H9 (cell line): ENCODE results near the gene MYRIP. TPM values are rescaled to one million over a fixed set of nuclear protein-coding genes. Genes with fewer than 3 reads are reported as not detected.

ENCODE experiments used
- DNase-seq: peaks from one replicate; pipeline ENCODE4 v3.0.0-alpha.2; 2017
- H2AFZ ChIP-seq: one replicate; pipeline ENCODE4 v1.6.1; 2013; ENCODE audit warnings: mild to moderate bottlenecking, low read length, control low read depth, moderate library complexity
- H2AK5ac ChIP-seq: 2 replicates; pipeline ENCODE4 v1.6.1; 2013; ENCODE audit warnings: low read length, control low read depth, mixed read lengths; ENCODE audit not compliant: insufficient read length
- H2BK120ac ChIP-seq: one replicate; pipeline ENCODE4 v1.6.1; 2013; ENCODE audit warnings: low read depth, mild to moderate bottlenecking, low read length, control low read depth, inconsistent platforms; ENCODE audit not compliant: poor library complexity, severe bottlenecking
- H2BK12ac ChIP-seq: 2 replicates; pipeline ENCODE4 v1.6.1; 2013; ENCODE audit warnings: low read length, control low read depth, mixed read lengths, low read depth; ENCODE audit not compliant: insufficient read length
- H2BK15ac ChIP-seq: 2 replicates; pipeline ENCODE4 v1.6.1; 2013; ENCODE audit warnings: low read depth, low read length, control low read depth
- H2BK20ac ChIP-seq: one replicate; pipeline ENCODE4 v1.6.1; 2013; ENCODE audit warnings: low read depth, mild to moderate bottlenecking, low read length, control low read depth, inconsistent platforms; ENCODE audit not compliant: poor library complexity, severe bottlenecking
- H2BK5ac ChIP-seq: 2 replicates; pipeline ENCODE4 v1.6.1; 2013; ENCODE audit warnings: low read length, control low read depth, mixed read lengths; ENCODE audit not compliant: insufficient read length
- H3K14ac ChIP-seq: 2 replicates; pipeline ENCODE4 v1.6.1; 2013; ENCODE audit warnings: low read length, control low read depth; ENCODE audit not compliant: insufficient read depth
- H3K18ac ChIP-seq: 2 replicates; pipeline ENCODE4 v1.6.1; 2013; ENCODE audit warnings: low read depth, mild to moderate bottlenecking, mixed read lengths, low read length, control low read depth; ENCODE audit not compliant: insufficient read length
- H3K23ac ChIP-seq: 2 replicates; pipeline ENCODE4 v1.6.1; 2013; ENCODE audit warnings: low read length, control low read depth, mixed read lengths, low read depth; ENCODE audit not compliant: insufficient read length
- H3K23me2 ChIP-seq: 2 replicates; pipeline ENCODE4 v1.6.1; 2013; ENCODE audit warnings: low read depth, mild to moderate bottlenecking, mixed read lengths, low read length, control low read depth; ENCODE audit not compliant: insufficient read length, poor library complexity, severe bottlenecking
- H3K27ac ChIP-seq: 2 replicates; pipeline ENCODE4 v1.5.1; 2013; ENCODE audit warnings: low read length, control low read depth, mixed read lengths, low read depth; ENCODE audit not compliant: insufficient read length
- H3K27me3 ChIP-seq: 2 replicates; pipeline ENCODE4 v1.6.1; 2013; ENCODE audit warnings: low read length, control low read depth, inconsistent platforms; ENCODE audit not compliant: insufficient read depth
- H3K4ac ChIP-seq: 2 replicates; pipeline ENCODE4 v1.6.1; 2013; ENCODE audit warnings: low read depth, mild to moderate bottlenecking, control low read depth, inconsistent platforms, low read length, moderate library complexity
- H3K4me1 ChIP-seq: 2 replicates; pipeline ENCODE4 v1.6.1; 2013; ENCODE audit warnings: low read length, control low read depth, inconsistent platforms; ENCODE audit not compliant: insufficient read depth
- H3K4me2 ChIP-seq: 2 replicates; pipeline ENCODE4 v1.6.1; 2013; ENCODE audit warnings: low read length, control low read depth, mixed read lengths; ENCODE audit not compliant: insufficient read length, insufficient read depth
- H3K56ac ChIP-seq: 2 replicates; pipeline ENCODE4 v1.6.1; 2013; ENCODE audit warnings: low read depth, mild to moderate bottlenecking, mixed read lengths, low read length, control low read depth; ENCODE audit not compliant: insufficient read length
- H3K79me1 ChIP-seq: 2 replicates; pipeline ENCODE4 v1.6.1; 2013; ENCODE audit warnings: low read depth, mild to moderate bottlenecking, moderate library complexity, low read length, control low read depth, inconsistent platforms; ENCODE audit not compliant: insufficient read depth, poor library complexity, severe bottlenecking
- H3K79me2 ChIP-seq: 2 replicates; pipeline ENCODE4 v1.6.1; 2013; ENCODE audit warnings: low read length, control low read depth, inconsistent platforms; ENCODE audit not compliant: insufficient read depth
- H3K9ac ChIP-seq: 2 replicates; pipeline ENCODE4 v1.6.1; 2013; ENCODE audit warnings: low read length, control low read depth, mixed read lengths; ENCODE audit not compliant: insufficient read length; ENCODE audit errors: extremely low read depth
- H3K9me3 ChIP-seq: one replicate; pipeline ENCODE4 v1.6.1; 2013; ENCODE audit warnings: low read depth, low read length, inconsistent platforms; ENCODE audit not compliant: control insufficient read depth
- H3T11ph ChIP-seq: one replicate; pipeline ENCODE4 v1.6.1; 2013; ENCODE audit warnings: mild to moderate bottlenecking, low read length, control low read depth, inconsistent platforms
- H4K20me1 ChIP-seq: one replicate; pipeline ENCODE4 v1.6.1; 2013; ENCODE audit not compliant: control insufficient read depth, insufficient read length, insufficient read depth
- H4K5ac ChIP-seq: 2 replicates; pipeline ENCODE4 v1.6.1; 2013; ENCODE audit warnings: low read depth, mild to moderate bottlenecking, mixed read lengths, low read length, control low read depth; ENCODE audit not compliant: insufficient read length
- H4K8ac ChIP-seq: replicated peaks from 2 replicates; pipeline ENCODE4 v1.6.1; 2013; ENCODE audit warnings: low read length, control low read depth, mixed read lengths, low read depth; ENCODE audit not compliant: insufficient read length
- H4K91ac ChIP-seq: 2 replicates; pipeline ENCODE4 v1.6.1; 2013; ENCODE audit warnings: low read depth, mild to moderate bottlenecking, moderate library complexity, mixed read lengths, low read length, control low read depth; ENCODE audit not compliant: insufficient read length
- H3K27ac Mint-ChIP-seq, 3 experiments: 2 replicates in 2 of 3; 3 replicates in 1 of 3; pipeline ENCODE4 v1.8.0; 2020 to 2021; ENCODE audit warnings: mixed read lengths in 3 of 3, mild to moderate bottlenecking in 1 of 3, moderate library complexity in 1 of 3
- H3K27me3 Mint-ChIP-seq: 2 replicates; pipeline ENCODE4 v1.8.0; 2021; ENCODE audit warnings: low read depth, mild to moderate bottlenecking, moderate library complexity, mixed read lengths
- H3K36me3 Mint-ChIP-seq, 3 experiments: 2 replicates in 2 of 3; 3 replicates in 1 of 3; pipeline ENCODE4 v1.8.0; 2020 to 2021; ENCODE audit warnings: low read depth in 3 of 3, mixed read lengths in 3 of 3; ENCODE audit not compliant: insufficient read depth in 1 of 3
- H3K4me1 Mint-ChIP-seq, 2 experiments: 2 replicates each; pipeline ENCODE4 v1.8.0; 2020; ENCODE audit warnings: mixed read lengths in 2 of 2
- H3K4me3 Mint-ChIP-seq, 2 experiments: 2 replicates in 1 of 2; 3 replicates in 1 of 2; pipeline ENCODE4 v1.8.0; 2020 to 2021; ENCODE audit warnings: mild to moderate bottlenecking in 2 of 2, mixed read lengths in 2 of 2, moderate library complexity in 1 of 2
- H3K9me3 Mint-ChIP-seq, 2 experiments: 2 replicates in 1 of 2; 3 replicates in 1 of 2; pipeline ENCODE4 v1.8.0; 2020; ENCODE audit warnings: mild to moderate bottlenecking in 2 of 2, mixed read lengths in 2 of 2, moderate library complexity in 1 of 2
- CTCF ChIP-seq: fragments of 200-600 bp; sonication (generic); conservative IDR thresholded peaks from 3 replicates; pipeline ENCODE4 v1.8.0; 2021; ENCODE audit warnings: antibody characterized with exemption, mild to moderate bottlenecking
- WGBS: extraction: QIAGEN DNeasy Blood & Tissue Kit; methylation state at CpG from one replicate; pipeline ENCODE4 v1.1.7; 2013; ENCODE audit warnings: missing lambda C conversion rate, low lambda C conversion rate, mixed read lengths; ENCODE audit not compliant: insufficient read length; ENCODE audit errors: extremely low coverage; 5-methylcytosine and 5-hydroxymethylcytosine counted together
- total RNA-seq: library from RNA; stranded (reverse); gene quantifications from 2 replicates; pipeline ENCODE4 v1.2.1, GENCODE V29; 2021

The MYRIP gene
- total RNA-seq, 1 experiment from 2014 or later, result 1.8 TPM

- no peaks in the 10 kb centered on the region for H3K27me3 Mint-ChIP-seq
- H3K4me3 Mint-ChIP-seq, result no peak overlapping the region
- no peak overlapping the region for H2BK20ac ChIP-seq
- H3K23ac ChIP-seq, result no peak overlapping the region
- H3K56ac ChIP-seq, result no peak overlapping the region
- H2AK5ac ChIP-seq, result no peak overlapping the region
- H4K8ac ChIP-seq, result no peak overlapping the region
- H3K79me1 ChIP-seq, result no peaks in the 10 kb centered on the region
- H3K4me2 ChIP-seq, result no peak overlapping the region
- no peaks in the 10 kb centered on the region for H3K27me3 ChIP-seq
- H3K9ac ChIP-seq, result no peak overlapping the region
- no peak overlapping the region for H2BK15ac ChIP-seq
- H3K79me2 ChIP-seq, result no peaks in the 10 kb centered on the region
- H3K36me3 Mint-ChIP-seq, result no peaks in the 10 kb centered on the region
- no peak overlapping the region for H3K27ac ChIP-seq
- DNase-seq, result peak; percentile 34
- H3K14ac ChIP-seq, result no peak overlapping the region
- WGBS, result no CpG with 5 or more reads among the region's 3 CpGs
- peaks cover 0 to under 1% of the 10 kb centered on the region in 2 experiments; a peak in 2 of 5 replicates for H3K9me3 Mint-ChIP-seq
- no peak overlapping the region for H3T11ph ChIP-seq
- H3K18ac ChIP-seq, result no peak overlapping the region
- H3K4ac ChIP-seq, result no peak overlapping the region
- no peak for TF ChIP-seq CTCF
- no peaks in the 10 kb centered on the region for H4K20me1 ChIP-seq
- no peaks in the 10 kb centered on the region for H3K4me1 ChIP-seq
- peak overlapping the region in 2 of 3 experiments; percentile 4 to 72; a peak in 3 of 7 replicates for H3K27ac Mint-ChIP-seq
- no peak overlapping the region for H2AFZ ChIP-seq
- H2BK12ac ChIP-seq, result no peak overlapping the region
- peaks cover 5 to 7% of the 10 kb centered on the region in 2 experiments for H3K4me1 Mint-ChIP-seq
- no peaks in the 10 kb centered on the region for H3K9me3 ChIP-seq
- no peak overlapping the region for H2BK5ac ChIP-seq
- H4K91ac ChIP-seq, result no peak overlapping the region
- H2BK120ac ChIP-seq, result no peak overlapping the region
- H3K23me2 ChIP-seq, result no peaks in the 10 kb centered on the region
- no peak overlapping the region for H4K5ac ChIP-seq
Observed at GRCh38 chr3:40088527-40089170, 279.2 kb downstream of the MYRIP start.
